Mesenchymal stem cell (in vitro differentiated cells and primary cell): ENCODE data around the gene SLC36A3.
A peak's percentile ranks its signal among the peaks of the same experiment; 100 is the strongest.

ENCODE experiments used
- DNase-seq: peaks from one replicate; pipeline ENCODE4 v3.0.0-alpha.2; 2013
- H2AFZ ChIP-seq: one replicate; pipeline ENCODE4 v1.6.1; 2013; ENCODE audit warnings: low read depth, mild to moderate bottlenecking, control low read depth, inconsistent platforms, low read length, moderate library complexity
- H2AK5ac ChIP-seq: 2 replicates; pipeline ENCODE4 v1.6.1; 2013; ENCODE audit warnings: low read length, moderate library complexity, mild to moderate bottlenecking, inconsistent platforms; ENCODE audit not compliant: severe bottlenecking
- H2BK120ac ChIP-seq: one replicate; pipeline ENCODE4 v1.6.1; 2013; ENCODE audit warnings: low read depth, mild to moderate bottlenecking, inconsistent platforms, low read length, moderate library complexity
- H2BK12ac ChIP-seq, 2 experiments: one replicate each; pipeline ENCODE4 v1.6.1; 2013; ENCODE audit warnings: inconsistent platforms in 2 of 2, low read length in 2 of 2, mild to moderate bottlenecking in 2 of 2, moderate library complexity in 2 of 2, control low read depth in 1 of 2
- H2BK15ac ChIP-seq: one replicate; pipeline ENCODE4 v1.6.1; 2013; ENCODE audit warnings: mild to moderate bottlenecking, low read depth, inconsistent platforms; ENCODE audit not compliant: poor library complexity, severe bottlenecking
- H2BK5ac ChIP-seq: 2 replicates; pipeline ENCODE4 v1.6.1; 2013; ENCODE audit warnings: low read depth, mild to moderate bottlenecking, low read length, control low read depth, inconsistent platforms; ENCODE audit not compliant: poor library complexity, severe bottlenecking
- H3K14ac ChIP-seq, 2 experiments: one replicate each; pipeline ENCODE4 v1.6.1; 2013; ENCODE audit warnings: inconsistent platforms in 2 of 2, low read length in 2 of 2, control low read depth in 1 of 2, mild to moderate bottlenecking in 1 of 2, moderate library complexity in 1 of 2
- H3K18ac ChIP-seq, 2 experiments: one replicate each; pipeline ENCODE4 v1.6.1; 2013; ENCODE audit warnings: inconsistent platforms in 2 of 2, low read length in 2 of 2, control low read depth in 1 of 2, low read depth in 1 of 2, mild to moderate bottlenecking in 1 of 2
- H3K23ac ChIP-seq, 2 experiments: one replicate each; pipeline ENCODE4 v1.6.1; 2013; ENCODE audit warnings: inconsistent platforms in 2 of 2, low read length in 2 of 2, mild to moderate bottlenecking in 2 of 2, moderate library complexity in 2 of 2, control low read depth in 1 of 2
- H3K27ac ChIP-seq: 2 replicates; pipeline ENCODE4 v1.5.1; 2013; ENCODE audit warnings: mild to moderate bottlenecking, moderate library complexity, low read length, control low read depth, inconsistent platforms; ENCODE audit not compliant: poor library complexity, severe bottlenecking
- H3K27me3 ChIP-seq, 2 experiments: 2 replicates each; pipeline versions ENCODE4 v1.6.1 to v1.7.0; 2013; ENCODE audit warnings: low read length in 2 of 2, mild to moderate bottlenecking in 2 of 2, moderate library complexity in 2 of 2, control low read depth in 1 of 2, inconsistent platforms in 1 of 2; ENCODE audit not compliant: control insufficient read depth in 1 of 2, insufficient read depth in 1 of 2
- H3K36me3 ChIP-seq, 2 experiments: 2 replicates each; pipeline versions ENCODE4 v1.6.1 to v1.7.0; 2013; ENCODE audit warnings: low read length in 2 of 2, control low read depth in 1 of 2, inconsistent platforms in 1 of 2, low read depth in 1 of 2, mild to moderate bottlenecking in 1 of 2; ENCODE audit not compliant: insufficient read depth in 2 of 2, control insufficient read depth in 1 of 2
- H3K4ac ChIP-seq, 2 experiments: one replicate each; pipeline ENCODE4 v1.6.1; 2013; ENCODE audit warnings: inconsistent platforms in 2 of 2, low read length in 2 of 2, mild to moderate bottlenecking in 2 of 2, moderate library complexity in 2 of 2, control low read depth in 1 of 2, low read depth in 1 of 2
- H3K4me1 ChIP-seq: 2 replicates; pipeline ENCODE4 v1.6.1; 2013; ENCODE audit warnings: low read depth, low read length, control low read depth; ENCODE audit not compliant: control insufficient read depth, insufficient read depth
- H3K4me2 ChIP-seq: 2 replicates; pipeline ENCODE4 v1.6.1; 2013; ENCODE audit warnings: low read length, mild to moderate bottlenecking, inconsistent platforms; ENCODE audit not compliant: poor library complexity, severe bottlenecking
- H3K4me3 ChIP-seq, 2 experiments: 2 replicates each; pipeline versions ENCODE4 v1.5.1 to v1.7.0; 2013; ENCODE audit warnings: low read length in 2 of 2, mild to moderate bottlenecking in 2 of 2, control low read depth in 1 of 2, low read depth in 1 of 2; ENCODE audit not compliant: insufficient read depth in 1 of 2
- H3K79me1 ChIP-seq: replicated peaks from 2 replicates; pipeline ENCODE4 v1.6.1; 2013; ENCODE audit warnings: mild to moderate bottlenecking, control low read depth, low read length, inconsistent platforms; ENCODE audit not compliant: poor library complexity, severe bottlenecking
- H3K9ac ChIP-seq: 2 replicates; pipeline ENCODE4 v1.7.0; 2013; ENCODE audit warnings: mild to moderate bottlenecking, low read length, moderate library complexity
- H3K9me3 ChIP-seq: 2 replicates; pipeline ENCODE4 v1.7.0; 2013; ENCODE audit warnings: mild to moderate bottlenecking, low read length; ENCODE audit not compliant: control insufficient read depth
- H4K8ac ChIP-seq: one replicate; pipeline ENCODE4 v1.6.1; 2013; ENCODE audit warnings: inconsistent platforms, mild to moderate bottlenecking, low read length, moderate library complexity
- H4K91ac ChIP-seq: one replicate; pipeline ENCODE4 v1.6.1; 2013; ENCODE audit warnings: mild to moderate bottlenecking, low read length, inconsistent platforms
- WGBS: methylation state at CpG from one replicate; pipeline ENCODE4 v1.1.7; 2013; ENCODE audit warnings: mixed read lengths; 5-methylcytosine and 5-hydroxymethylcytosine counted together

The SLC36A3 gene

DNA sequence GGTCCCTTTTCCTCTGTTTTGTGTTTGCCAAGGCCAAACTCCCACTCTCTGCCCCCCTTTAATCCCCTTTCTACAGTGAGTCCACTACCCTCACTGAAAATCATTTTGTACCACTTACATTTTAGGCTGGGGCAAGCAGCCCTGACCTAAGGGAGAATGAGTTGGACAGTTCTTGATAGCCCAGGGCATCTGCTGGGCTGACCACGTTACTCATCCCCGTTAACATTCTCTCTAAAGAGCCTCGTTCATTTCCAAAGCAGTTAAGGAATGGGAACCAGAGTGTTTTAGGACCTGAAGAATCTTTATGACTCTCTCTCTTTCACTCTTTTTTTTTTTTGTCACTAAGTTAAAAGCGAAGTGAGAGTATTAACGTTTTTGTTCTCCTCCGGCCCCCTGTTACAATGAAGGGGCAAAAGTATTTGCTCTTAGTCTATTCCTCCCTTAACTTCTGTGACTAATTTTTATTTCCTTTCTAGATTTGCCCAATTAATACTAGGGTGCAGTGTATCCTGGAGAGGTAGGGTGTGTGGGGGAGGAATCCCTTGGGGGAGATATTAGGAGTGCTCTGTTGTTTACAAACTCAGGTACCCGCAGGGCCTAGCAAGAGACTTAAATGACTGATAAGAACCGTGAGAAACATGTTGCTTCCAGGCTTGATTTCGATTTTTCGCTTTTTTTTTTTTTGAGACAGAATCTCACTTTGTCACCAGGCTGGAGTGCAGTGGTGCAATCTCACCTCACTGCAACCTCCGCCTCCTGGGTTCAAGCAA lies 35.9 kb downstream of the SLC36A3 start:
- H2AK5ac ChIP-seq: no peak overlapping the region
- no peak overlapping the region for H3K4me3 ChIP-seq
- H2BK15ac ChIP-seq: no peak overlapping the region
- H3K18ac ChIP-seq: no peak overlapping the region
- H2AFZ ChIP-seq: no peak overlapping the region
- H3K27ac ChIP-seq: no peak overlapping the region
- H3K36me3 ChIP-seq: peaks cover 10 to 55% of the 10 kb centered on the region in 2 experiments
- H3K4ac ChIP-seq: no peak overlapping the region
- no peak overlapping the region for H2BK120ac ChIP-seq
- 78% methylated on average over 4 of the region's 11 CpGs for WGBS
- no peak overlapping the region for H4K91ac ChIP-seq
- no peaks in the 10 kb centered on the region for H3K79me1 ChIP-seq
- no peak overlapping the region for H4K8ac ChIP-seq
- H3K27me3 ChIP-seq: no peaks in the 10 kb centered on the region
- no peak overlapping the region for H3K4me2 ChIP-seq
- no peaks in the 10 kb centered on the region for H3K9me3 ChIP-seq
- H3K14ac ChIP-seq: no peak overlapping the region
- H2BK5ac ChIP-seq: no peak overlapping the region
- no peaks in the 10 kb centered on the region for H3K4me1 ChIP-seq
- no peak for DNase-seq
- H3K23ac ChIP-seq: peak overlapping the region in 1 of 2 experiments; percentile 79
- no peak overlapping the region for H2BK12ac ChIP-seq
- H3K9ac ChIP-seq: no peak overlapping the region

GRCh38 chr5:151264113-151264512 lies 39.5 kb downstream of the SLC36A3 start:
- 79% methylated on average over 1 of the region's 1 CpG for WGBS
- Histone ChIP-seq H2AK5ac (no peak overlapping the region), H2BK12ac (no peak overlapping the region), H3K36me3 (peaks cover 10 to 53% of the 10 kb centered on the region in 2 experiments), H4K91ac (no peak overlapping the region), H3K4me2 (no peak overlapping the region), H3K9ac (peak overlapping the region; percentile 73), H3K9me3 (no peaks in the 10 kb centered on the region), H3K27me3 (no peaks in the 10 kb centered on the region), H2BK5ac (no peak overlapping the region), H3K27ac (no peak overlapping the region), H3K18ac (no peak overlapping the region), H2BK120ac (no peak overlapping the region), H3K79me1 (peaks cover 7% of the 10 kb centered on the region), H3K4me3 (peak overlapping the region in 1 of 2 experiments; percentile 8), H3K23ac (no peak overlapping the region), H3K4me1 (no peaks in the 10 kb centered on the region), H3K4ac (no peak overlapping the region), H4K8ac (no peak overlapping the region), H3K14ac (no peak overlapping the region), H2BK15ac (no peak overlapping the region), H2AFZ (no peak overlapping the region)
- DNase-seq: peak; percentile 25

GRCh38 chr5:151262532-151262931 lies 41.0 kb downstream of the SLC36A3 start:
- no peak overlapping the region for H3K9ac ChIP-seq
- no peak overlapping the region for H3K4me2 ChIP-seq
- H2BK120ac ChIP-seq: no peak overlapping the region
- H3K4me1 ChIP-seq: peaks cover 1% of the 10 kb centered on the region
- H2AK5ac ChIP-seq: no peak overlapping the region
- no peak for DNase-seq
- H3K4ac ChIP-seq: no peak overlapping the region
- peaks cover 14% of the 10 kb centered on the region for H3K79me1 ChIP-seq
- no peak overlapping the region for H3K14ac ChIP-seq
- H2BK12ac ChIP-seq: no peak overlapping the region
- H3K27me3 ChIP-seq: no peaks in the 10 kb centered on the region
- no peak overlapping the region for H2BK15ac ChIP-seq
- H3K27ac ChIP-seq: no peak overlapping the region
- no peak overlapping the region for H3K23ac ChIP-seq
- H3K9me3 ChIP-seq: no peaks in the 10 kb centered on the region
- peaks cover 10 to 39% of the 10 kb centered on the region in 2 experiments for H3K36me3 ChIP-seq
- no peak overlapping the region for H3K4me3 ChIP-seq
- no peak overlapping the region for H4K8ac ChIP-seq
- no peak overlapping the region for H2BK5ac ChIP-seq
- 93% methylated on average over 3 of the region's 3 CpGs for WGBS
- no peak overlapping the region for H2AFZ ChIP-seq
- H3K18ac ChIP-seq: no peak overlapping the region
- H4K91ac ChIP-seq: no peak overlapping the region

DNA sequence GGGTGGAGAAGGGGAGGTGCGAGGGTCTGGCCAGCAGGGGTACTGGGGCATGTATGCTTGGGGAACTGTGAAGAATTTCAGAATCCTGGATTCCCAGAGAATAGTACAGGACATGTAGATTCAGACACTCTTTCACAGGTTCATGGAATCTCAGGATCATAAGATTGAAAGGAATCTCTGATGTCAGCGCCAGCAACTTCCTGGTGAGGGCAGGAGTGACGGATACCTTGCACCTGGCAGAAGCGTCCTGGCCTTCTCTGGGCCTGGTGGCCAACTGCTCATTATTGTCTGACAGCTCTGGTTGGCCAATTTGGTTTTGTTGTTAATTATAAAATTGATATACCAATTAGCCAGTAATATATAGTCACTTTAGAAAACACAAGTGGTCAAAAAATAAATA lies 43.6 kb downstream of the SLC36A3 start:
- Histone ChIP-seq H3K14ac (no peak overlapping the region), H2AFZ (no peak overlapping the region), H3K79me1 (peaks cover 30% of the 10 kb centered on the region), H3K4me2 (no peak overlapping the region), H2BK120ac (no peak overlapping the region), H3K18ac (no peak overlapping the region), H3K36me3 (peaks cover 3 to 18% of the 10 kb centered on the region in 2 experiments), H2AK5ac (no peak overlapping the region), H3K27me3 (no peaks in the 10 kb centered on the region), H2BK12ac (no peak overlapping the region), H3K9ac (no peak overlapping the region), H3K4ac (no peak overlapping the region), H3K9me3 (no peaks in the 10 kb centered on the region), H4K91ac (no peak overlapping the region), H2BK5ac (no peak overlapping the region), H3K4me1 (peaks cover 1% of the 10 kb centered on the region), H4K8ac (no peak overlapping the region), H3K23ac (no peak overlapping the region), H2BK15ac (no peak overlapping the region), H3K27ac (no peak overlapping the region), H3K4me3 (no peak overlapping the region)
- no peak for DNase-seq
- 95% methylated on average over 4 of the region's 4 CpGs for WGBS
